HepG2 (cell line): ENCODE data around the gene MEGF11. TPM values are rescaled to one million over a fixed set of nuclear protein-coding genes. Genes with fewer than 3 reads are reported as not detected.
A peak's percentile ranks its signal among the peaks of the same experiment; 100 is the strongest.

ENCODE experiments used
- ELF1 ChIP-seq: sonication (generic); formaldehyde crosslinking; IDR thresholded peaks from 2 replicates; pipeline ENCODE4 v1.4.0; 2020; ENCODE audit warnings: missing genetic modification reagents
- ELK4 ChIP-seq: sonication (generic); formaldehyde crosslinking; IDR thresholded peaks from 2 replicates; pipeline ENCODE4 v1.9.0; 2021; ENCODE audit warnings: missing genetic modification reagents, borderline replicate concordance
- FOXK1 ChIP-seq: sonication (generic); formaldehyde crosslinking; IDR thresholded peaks from 2 replicates; pipeline ENCODE4 v1.4.0; 2020; ENCODE audit warnings: low read depth, missing genetic modification reagents, borderline replicate concordance
- GABPA ChIP-seq, 2 experiments: IDR thresholded peaks; 2 replicates each; pipeline ENCODE4 v1.6.1; 2011 to 2016; ENCODE audit warnings: low read depth in 2 of 2, low read length in 1 of 2, missing biosample characterization in 1 of 2, missing genetic modification characterization in 1 of 2
- GABPB1 ChIP-seq: IDR thresholded peaks from 2 replicates; pipeline ENCODE4 v1.6.1; 2016; ENCODE audit warnings: mild to moderate bottlenecking, missing genetic modification reagents, moderate library complexity, missing compliant biosample characterization
- HMG20A ChIP-seq: IDR thresholded peaks from 2 replicates; pipeline ENCODE4 v1.6.1; 2016; ENCODE audit warnings: borderline replicate concordance
- IRF2 ChIP-seq: IDR thresholded peaks from 2 replicates; pipeline ENCODE4 v1.6.1; 2018; ENCODE audit warnings: missing genetic modification reagents, missing compliant biosample characterization
- MYC ChIP-seq: sonication (generic); formaldehyde crosslinking; IDR thresholded peaks from 2 replicates; pipeline ENCODE4 v1.9.0; 2021; ENCODE audit warnings: missing genetic modification reagents, borderline replicate concordance
- NFYC ChIP-seq: IDR thresholded peaks from 2 replicates; pipeline ENCODE4 v1.6.1; 2016; ENCODE audit warnings: missing genetic modification reagents, missing compliant biosample characterization
- SRF ChIP-seq: IDR thresholded peaks from 2 replicates; pipeline ENCODE4 v1.6.1; 2011; ENCODE audit warnings: mild to moderate bottlenecking, low read depth, low read length, moderate library complexity
- XRCC5 ChIP-seq: fragments of 200-400 bp; formaldehyde crosslinking; optimal IDR thresholded peaks from 2 replicates; pipeline ENCODE3; 2017; ENCODE audit warnings: mild to moderate bottlenecking, low read length
- YEATS2 ChIP-seq: sonication (generic); formaldehyde crosslinking; IDR thresholded peaks from 2 replicates; pipeline ENCODE4 v1.4.0; 2020; ENCODE audit warnings: missing genetic modification reagents, borderline replicate concordance
- ZMYM4 ChIP-seq: sonication (generic); formaldehyde crosslinking; IDR thresholded peaks from 2 replicates; pipeline ENCODE4 v1.8.1; 2023; ENCODE audit warnings: mild to moderate bottlenecking, missing genetic modification reagents
- ZNF740 ChIP-seq: sonication (generic); formaldehyde crosslinking; IDR thresholded peaks from 2 replicates; pipeline ENCODE4 v1.4.0; 2020; ENCODE audit warnings: missing genetic modification reagents
- polyA plus RNA-seq, 8 experiments: library from polyadenylated mRNA; depleted of rRNA in 3 of 8; stranded (reverse) in 7 of 8; unstranded in 1 of 8; fragments of >200 nt; fragmentation: Illumina TruSeq in 4 of 8; extraction: Trizol in 4 of 8; gene quantifications; 2 replicates each; pipeline versions ENCODE4 v1.2.1 to v1.2.3, GENCODE V29; 2011 to 2016; ENCODE audit warnings: low read depth in 4 of 8, missing spikeins in 1 of 8, mixed read lengths in 1 of 8; ENCODE audit not compliant: insufficient read depth in 1 of 8
- total RNA-seq, 5 experiments: library from RNA; depleted of rRNA; stranded (reverse); fragments of >200 nt; fragmentation: Illumina TruSeq; extraction: Trizol; gene quantifications; 2 replicates each; pipeline ENCODE4 v1.2.3, GENCODE V29; 2016; ENCODE audit warnings: low read depth in 1 of 5
- TF ChIP-seq, protein P1 (sequence below): sonication (generic); formaldehyde crosslinking; IDR thresholded peaks from 2 replicates; pipeline ENCODE4 v1.4.0; 2020; ENCODE audit warnings: missing genetic modification reagents, borderline replicate concordance
- TF ChIP-seq, protein P2 (sequence below): IDR thresholded peaks from 2 replicates; pipeline ENCODE4 v1.6.1; 2012; ENCODE audit warnings: inconsistent platforms
- TF ChIP-seq, protein P3 (sequence below), 2 experiments: fragments of 450-650 bp in 1 of 2; sonication (generic) in 1 of 2; formaldehyde crosslinking; IDR thresholded peaks; 2 replicates each; pipeline versions ENCODE4 v1.5.0 to v1.8.0; 2020 to 2022; ENCODE audit warnings: mild to moderate bottlenecking in 1 of 2, missing genetic modification reagents in 1 of 2
- TF ChIP-seq, protein P4 (sequence below), 2 experiments: sonication (generic) in 1 of 2; formaldehyde crosslinking in 1 of 2; IDR thresholded peaks; 2 replicates each; pipeline versions ENCODE4 v1.4.0 to v1.6.1; 2018 to 2020; ENCODE audit warnings: missing genetic modification reagents in 2 of 2, borderline replicate concordance in 1 of 2, low read depth in 1 of 2, mild to moderate bottlenecking in 1 of 2, missing biosample characterization in 1 of 2
- TF ChIP-seq, protein P5 (sequence below): sonication (generic); formaldehyde crosslinking; IDR thresholded peaks from 2 replicates; pipeline ENCODE4 v1.4.0; 2020; ENCODE audit warnings: missing genetic modification reagents

Gene MEGF11
- total and polyA plus RNA-seq, 2 of the 13 experiments (the other 11 are each of a cell fraction or from before 2014, with no cell fraction given) = not detected

GRCh38 chr15:65862682-65863081, 390.9 kb downstream of the MEGF11 start (continued):
- 0 out of 2 replicates have a peak, but pooled peaks have one; percentile 5 for TF ChIP-seq GABPB1 (CRISPR knock-in tag)
- TF ChIP-seq, protein P1, sequence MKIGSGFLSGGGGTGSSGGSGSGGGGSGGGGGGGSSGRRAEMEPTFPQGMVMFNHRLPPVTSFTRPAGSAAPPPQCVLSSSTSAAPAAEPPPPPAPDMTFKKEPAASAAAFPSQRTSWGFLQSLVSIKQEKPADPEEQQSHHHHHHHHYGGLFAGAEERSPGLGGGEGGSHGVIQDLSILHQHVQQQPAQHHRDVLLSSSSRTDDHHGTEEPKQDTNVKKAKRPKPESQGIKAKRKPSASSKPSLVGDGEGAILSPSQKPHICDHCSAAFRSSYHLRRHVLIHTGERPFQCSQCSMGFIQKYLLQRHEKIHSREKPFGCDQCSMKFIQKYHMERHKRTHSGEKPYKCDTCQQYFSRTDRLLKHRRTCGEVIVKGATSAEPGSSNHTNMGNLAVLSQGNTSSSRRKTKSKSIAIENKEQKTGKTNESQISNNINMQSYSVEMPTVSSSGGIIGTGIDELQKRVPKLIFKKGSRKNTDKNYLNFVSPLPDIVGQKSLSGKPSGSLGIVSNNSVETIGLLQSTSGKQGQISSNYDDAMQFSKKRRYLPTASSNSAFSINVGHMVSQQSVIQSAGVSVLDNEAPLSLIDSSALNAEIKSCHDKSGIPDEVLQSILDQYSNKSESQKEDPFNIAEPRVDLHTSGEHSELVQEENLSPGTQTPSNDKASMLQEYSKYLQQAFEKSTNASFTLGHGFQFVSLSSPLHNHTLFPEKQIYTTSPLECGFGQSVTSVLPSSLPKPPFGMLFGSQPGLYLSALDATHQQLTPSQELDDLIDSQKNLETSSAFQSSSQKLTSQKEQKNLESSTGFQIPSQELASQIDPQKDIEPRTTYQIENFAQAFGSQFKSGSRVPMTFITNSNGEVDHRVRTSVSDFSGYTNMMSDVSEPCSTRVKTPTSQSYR = peak; percentile 36; the same call in 1 of the 2 replicates
- TF ChIP-seq XRCC5 = peak; percentile 42
- no peak for TF ChIP-seq ELK4 (CRISPR knock-in tag)
- TF ChIP-seq, protein P2, sequence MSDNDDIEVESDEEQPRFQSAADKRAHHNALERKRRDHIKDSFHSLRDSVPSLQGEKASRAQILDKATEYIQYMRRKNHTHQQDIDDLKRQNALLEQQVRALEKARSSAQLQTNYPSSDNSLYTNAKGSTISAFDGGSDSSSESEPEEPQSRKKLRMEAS = peak; percentile 73
- 0 out of 2 replicates have a peak, but pooled peaks have one; percentile 30 for TF ChIP-seq IRF2 (CRISPR knock-in tag)
- TF ChIP-seq NFYC (CRISPR knock-in tag) = peak; percentile 28; the same call in 1 of the 2 replicates
- TF ChIP-seq, protein P3, sequence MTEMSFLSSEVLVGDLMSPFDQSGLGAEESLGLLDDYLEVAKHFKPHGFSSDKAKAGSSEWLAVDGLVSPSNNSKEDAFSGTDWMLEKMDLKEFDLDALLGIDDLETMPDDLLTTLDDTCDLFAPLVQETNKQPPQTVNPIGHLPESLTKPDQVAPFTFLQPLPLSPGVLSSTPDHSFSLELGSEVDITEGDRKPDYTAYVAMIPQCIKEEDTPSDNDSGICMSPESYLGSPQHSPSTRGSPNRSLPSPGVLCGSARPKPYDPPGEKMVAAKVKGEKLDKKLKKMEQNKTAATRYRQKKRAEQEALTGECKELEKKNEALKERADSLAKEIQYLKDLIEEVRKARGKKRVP (CRISPR knock-in tag; IDR thresholded peaks at IDR 0.05) = no peak
- TF ChIP-seq, protein P4, sequence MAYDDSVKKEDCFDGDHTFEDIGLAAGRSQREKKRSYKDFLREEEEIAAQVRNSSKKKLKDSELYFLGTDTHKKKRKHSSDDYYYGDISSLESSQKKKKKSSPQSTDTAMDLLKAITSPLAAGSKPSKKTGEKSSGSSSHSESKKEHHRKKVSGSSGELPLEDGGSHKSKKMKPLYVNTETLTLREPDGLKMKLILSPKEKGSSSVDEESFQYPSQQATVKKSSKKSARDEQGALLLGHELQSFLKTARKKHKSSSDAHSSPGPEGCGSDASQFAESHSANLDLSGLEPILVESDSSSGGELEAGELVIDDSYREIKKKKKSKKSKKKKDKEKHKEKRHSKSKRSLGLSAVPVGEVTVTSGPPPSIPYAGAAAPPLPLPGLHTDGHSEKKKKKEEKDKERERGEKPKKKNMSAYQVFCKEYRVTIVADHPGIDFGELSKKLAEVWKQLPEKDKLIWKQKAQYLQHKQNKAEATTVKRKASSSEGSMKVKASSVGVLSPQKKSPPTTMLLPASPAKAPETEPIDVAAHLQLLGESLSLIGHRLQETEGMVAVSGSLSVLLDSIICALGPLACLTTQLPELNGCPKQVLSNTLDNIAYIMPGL (CRISPR knock-in tag; IDR thresholded peaks at IDR 0.05; ENCODE audit: borderline replicate concordance in 1 of 2, low read depth in 1 of 2) = peak; percentile 39 to 50; a peak in 1 of 4 replicates
- peak; percentile 52; the same call in 1 of the 2 replicates for TF ChIP-seq FOXK1 (CRISPR knock-in tag)
- TF ChIP-seq ELF1 (CRISPR knock-in tag) = 0 out of 2 replicates have a peak, but pooled peaks have one; percentile 19
- no peak for TF ChIP-seq GABPA (IDR thresholded peaks at IDR 0.05; ENCODE audit: low read depth, low read length)
- TF ChIP-seq GABPA (CRISPR knock-in tag; IDR thresholded peaks at IDR 0.05; ENCODE audit: low read depth) = peak; percentile 32; the same call in 1 of the 2 replicates
- peak; percentile 75 for TF ChIP-seq SRF
- peak; percentile 24; the same call in 1 of the 2 replicates for TF ChIP-seq YEATS2 (CRISPR knock-in tag)
- 0 out of 2 replicates have a peak, but pooled peaks have one; percentile 39 for TF ChIP-seq HMG20A (CRISPR knock-in tag)
- TF ChIP-seq, protein P5, sequence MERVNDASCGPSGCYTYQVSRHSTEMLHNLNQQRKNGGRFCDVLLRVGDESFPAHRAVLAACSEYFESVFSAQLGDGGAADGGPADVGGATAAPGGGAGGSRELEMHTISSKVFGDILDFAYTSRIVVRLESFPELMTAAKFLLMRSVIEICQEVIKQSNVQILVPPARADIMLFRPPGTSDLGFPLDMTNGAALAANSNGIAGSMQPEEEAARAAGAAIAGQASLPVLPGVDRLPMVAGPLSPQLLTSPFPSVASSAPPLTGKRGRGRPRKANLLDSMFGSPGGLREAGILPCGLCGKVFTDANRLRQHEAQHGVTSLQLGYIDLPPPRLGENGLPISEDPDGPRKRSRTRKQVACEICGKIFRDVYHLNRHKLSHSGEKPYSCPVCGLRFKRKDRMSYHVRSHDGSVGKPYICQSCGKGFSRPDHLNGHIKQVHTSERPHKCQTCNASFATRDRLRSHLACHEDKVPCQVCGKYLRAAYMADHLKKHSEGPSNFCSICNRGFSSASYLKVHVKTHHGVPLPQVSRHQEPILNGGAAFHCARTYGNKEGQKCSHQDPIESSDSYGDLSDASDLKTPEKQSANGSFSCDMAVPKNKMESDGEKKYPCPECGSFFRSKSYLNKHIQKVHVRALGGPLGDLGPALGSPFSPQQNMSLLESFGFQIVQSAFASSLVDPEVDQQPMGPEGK = peak; percentile 38; the same call in 1 of the 2 replicates
- peak; percentile 73; the same call in 1 of the 2 replicates for TF ChIP-seq ZNF740 (CRISPR knock-in tag)
- TF ChIP-seq MYC (CRISPR knock-in tag) = peak; percentile 32; the same call in 1 of the 2 replicates
- TF ChIP-seq ZMYM4 (CRISPR knock-in tag) = peak; percentile 66
